B cell (primary cell): ENCODE data around the gene PRRX1.

Experiments
- CTCF ChIP-seq: fragments of 200-600 bp; IDR thresholded peaks from one replicate; pipeline ENCODE4 v1.8.0; 2022; ENCODE audit warnings: antibody characterized with exemption, mild to moderate bottlenecking
- EZH2 ChIP-seq: IDR thresholded peaks from 2 replicates; pipeline ENCODE4 v1.6.1; 2012; ENCODE audit warnings: borderline replicate concordance, low read depth, mild to moderate bottlenecking, moderate library complexity, low read length; ENCODE audit not compliant: insufficient read depth, poor library complexity, severe bottlenecking

- TF ChIP-seq CTCF (no peak), EZH2 (no peak)
Measured at GRCh38 chr1:170730014-170730413, 66.1 kb downstream of the PRRX1 start.
